Stimulated activated CD8-positive, alpha-beta memory T cell treated with anti-CD3 and anti-CD28 coated beads, Interleukin-7, amount 100 ng/mL, for 4 hours (primary cell): ENCODE results near the gene C3.
"Not testable (repeated sequence)": the region's sequence is repeated elsewhere in the genome, so short reads cannot be mapped to it uniquely, and the experiment has no call there.

ENCODE experiments used
- DNase-seq, 2 donors: peaks; one replicate each; pipeline ENCODE4 v3.0.0-alpha.2; 2020; ENCODE audit warnings: low read depth in 2 of 2

The C3 gene

DNA sequence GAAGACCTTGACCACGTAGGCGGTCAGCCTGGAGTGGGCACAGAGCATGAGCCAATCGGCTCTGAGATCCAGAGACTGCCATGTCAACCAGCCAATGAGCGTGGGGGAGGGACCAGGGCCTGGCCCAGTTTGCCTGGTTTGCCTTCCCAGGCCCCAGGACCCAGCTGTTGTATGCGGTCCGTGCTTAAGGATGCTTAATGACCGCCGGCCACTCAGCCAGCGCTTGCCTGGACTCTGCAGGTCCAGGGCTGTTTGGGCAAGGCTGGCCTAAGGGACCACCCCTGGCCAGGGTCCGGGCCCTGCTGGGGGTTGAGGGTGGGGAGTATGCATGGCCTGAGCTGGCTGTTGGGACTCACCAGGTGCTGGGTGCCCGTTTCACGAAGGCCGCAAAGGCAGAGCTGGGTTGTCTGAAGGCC lies 27.4 kb downstream of the C3 start:
- no peak for DNase-seq

DNA sequence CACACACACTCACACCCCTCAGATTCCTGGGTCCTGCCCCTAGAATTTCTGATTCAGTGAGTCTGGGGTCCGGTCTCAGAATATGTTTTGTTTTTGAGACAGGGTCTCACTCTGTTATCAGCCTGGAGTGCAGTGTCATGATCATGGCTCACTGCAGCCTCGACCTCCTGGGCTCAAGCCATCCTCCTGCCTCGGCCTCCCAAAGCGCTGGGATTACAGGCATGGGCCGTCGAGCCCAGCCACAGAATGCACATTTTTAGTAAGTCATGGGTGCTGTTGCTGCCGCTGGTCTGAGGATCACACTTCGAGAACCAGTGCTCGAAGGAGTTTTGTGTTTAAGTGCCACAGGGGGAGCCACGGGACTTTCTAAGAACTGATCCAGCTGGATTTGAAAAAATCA lies 28.4 kb downstream of the C3 start:
- DNase-seq = no peak

DNA sequence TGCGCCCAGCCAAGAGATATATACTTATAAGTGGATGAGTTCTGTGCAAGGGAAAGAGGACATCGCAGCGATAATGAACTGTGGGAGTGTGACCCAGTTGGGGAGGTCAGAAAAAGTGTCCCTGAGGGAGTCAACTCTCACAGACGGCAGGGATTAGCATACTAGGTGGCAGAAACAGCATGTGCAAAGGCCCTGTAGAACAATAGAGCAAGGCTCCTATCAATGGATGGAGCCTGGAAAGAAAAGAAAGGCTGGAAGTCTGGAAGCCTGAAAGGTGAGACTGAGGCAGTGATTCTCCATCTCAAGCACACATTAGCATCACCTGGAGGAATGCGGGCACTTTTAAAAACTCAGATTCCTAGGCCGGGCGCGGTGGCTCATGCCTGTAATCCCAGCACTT lies 29.1 kb downstream of the C3 start:
- no peak for DNase-seq

DNA sequence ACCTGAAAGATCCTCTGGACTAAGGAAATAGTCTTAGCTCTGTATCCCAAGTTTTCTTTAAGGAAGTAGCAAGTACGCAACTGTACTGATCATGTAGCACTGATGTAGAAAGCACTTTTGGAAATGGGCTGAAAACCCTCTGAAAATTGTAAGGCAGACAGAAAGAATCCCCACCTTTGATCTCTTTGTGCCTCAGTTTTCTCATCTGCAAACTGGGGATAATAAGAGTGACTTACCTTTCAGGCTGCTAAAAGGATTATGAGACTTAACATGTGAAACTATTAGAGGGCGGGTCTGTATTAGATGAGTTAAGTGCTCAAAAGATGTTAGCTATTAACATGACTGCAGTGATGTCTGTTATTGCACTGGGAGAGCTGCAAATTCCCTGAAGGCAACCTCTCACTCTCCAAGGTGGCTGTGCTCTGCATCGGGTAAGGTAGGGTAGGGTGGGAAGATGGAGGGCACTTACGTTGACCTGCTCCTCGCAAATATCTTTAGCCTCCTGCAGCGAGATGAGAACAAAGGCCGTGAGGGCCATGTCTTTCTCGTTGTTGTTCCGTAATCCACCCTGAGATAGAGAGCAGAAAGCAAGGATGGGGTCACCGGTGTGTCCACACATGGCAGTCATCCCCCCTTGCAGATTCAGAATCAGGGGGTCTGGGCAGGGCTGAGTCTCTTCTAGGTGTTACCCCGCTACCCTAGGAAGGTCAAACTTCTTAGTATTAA lies 30.1 kb downstream of the C3 start:
- DNase-seq = no peak

- DNase-seq = no peak
These were observed 33.3 kb downstream of the C3 start for GRCh38 chr19:6687114-6687513.

DNA sequence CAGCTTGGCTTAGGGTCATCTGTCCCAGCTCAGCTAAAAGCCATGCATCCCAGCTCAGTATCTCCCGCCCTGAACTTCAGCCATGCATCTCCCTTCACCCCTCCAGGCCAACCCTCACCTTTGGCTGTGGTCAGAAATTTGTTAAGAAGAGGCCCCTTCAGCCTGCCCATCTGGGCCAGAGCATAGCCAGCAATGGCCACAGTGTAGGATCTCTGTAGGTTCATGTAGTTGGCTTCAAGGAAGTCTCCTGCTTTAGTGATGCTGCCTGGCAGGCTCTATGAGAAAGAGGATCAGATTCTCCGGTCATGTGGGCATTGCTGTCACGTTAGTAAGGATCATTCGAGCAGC lies 33.8 kb downstream of the C3 start:
- DNase-seq = no peak

GRCh38 chr19:6685962-6686627 lies 34.4 kb downstream of the C3 start:
- no peak for DNase-seq

DNA sequence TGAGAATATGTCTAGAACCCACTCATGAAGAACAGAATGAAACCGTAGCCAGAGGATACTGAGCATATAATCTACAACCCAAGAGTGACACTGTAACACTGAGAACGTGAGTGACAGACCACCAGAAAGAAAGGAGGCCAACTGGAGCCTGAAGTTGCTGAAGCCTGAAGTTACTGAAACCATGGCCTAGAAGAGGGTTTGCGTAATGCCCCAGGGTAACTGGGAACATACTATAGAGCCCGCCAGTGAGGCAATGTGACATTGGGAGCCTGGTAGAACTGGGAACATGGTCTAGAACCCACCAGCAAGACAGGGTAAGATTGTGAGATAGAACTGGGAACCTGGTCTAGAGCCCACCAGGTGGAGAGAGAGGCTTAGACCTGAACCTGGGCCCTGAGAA lies 35.0 kb downstream of the C3 start:
- no peak for DNase-seq

DNA sequence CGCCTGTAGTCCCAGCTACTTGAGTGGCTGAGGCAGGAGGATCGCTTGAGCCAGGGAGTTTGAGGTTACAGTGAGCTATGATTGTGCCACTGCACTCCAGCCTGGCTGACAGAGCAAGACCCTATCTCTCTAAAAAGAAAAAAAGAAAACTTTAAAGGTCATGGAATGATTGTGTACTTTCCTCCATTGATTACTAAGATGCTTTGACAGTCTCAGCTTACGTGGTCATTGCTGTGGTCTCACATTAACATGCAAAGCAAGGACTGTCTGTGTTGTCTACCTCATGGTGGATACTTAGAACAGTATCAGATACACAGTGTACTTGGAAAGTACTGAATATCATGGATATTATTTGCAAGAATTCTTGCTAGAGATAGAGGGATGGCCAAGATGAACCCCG lies 36.5 kb downstream of the C3 start:
- no peak for DNase-seq

GRCh38 chr19:6682607-6683128 lies 37.8 kb downstream of the C3 start:
- no peak for DNase-seq

GRCh38 chr19:6680141-6680540 lies 40.3 kb downstream of the C3 start:
- DNase-seq = no peak

GRCh38 chr19:6679139-6679538 lies 41.3 kb downstream of the C3 start:
- no peak for DNase-seq

GRCh38 chr19:6678690-6679109 lies 41.8 kb downstream of the C3 start:
- DNase-seq = peak; percentile 60 to 79

DNA sequence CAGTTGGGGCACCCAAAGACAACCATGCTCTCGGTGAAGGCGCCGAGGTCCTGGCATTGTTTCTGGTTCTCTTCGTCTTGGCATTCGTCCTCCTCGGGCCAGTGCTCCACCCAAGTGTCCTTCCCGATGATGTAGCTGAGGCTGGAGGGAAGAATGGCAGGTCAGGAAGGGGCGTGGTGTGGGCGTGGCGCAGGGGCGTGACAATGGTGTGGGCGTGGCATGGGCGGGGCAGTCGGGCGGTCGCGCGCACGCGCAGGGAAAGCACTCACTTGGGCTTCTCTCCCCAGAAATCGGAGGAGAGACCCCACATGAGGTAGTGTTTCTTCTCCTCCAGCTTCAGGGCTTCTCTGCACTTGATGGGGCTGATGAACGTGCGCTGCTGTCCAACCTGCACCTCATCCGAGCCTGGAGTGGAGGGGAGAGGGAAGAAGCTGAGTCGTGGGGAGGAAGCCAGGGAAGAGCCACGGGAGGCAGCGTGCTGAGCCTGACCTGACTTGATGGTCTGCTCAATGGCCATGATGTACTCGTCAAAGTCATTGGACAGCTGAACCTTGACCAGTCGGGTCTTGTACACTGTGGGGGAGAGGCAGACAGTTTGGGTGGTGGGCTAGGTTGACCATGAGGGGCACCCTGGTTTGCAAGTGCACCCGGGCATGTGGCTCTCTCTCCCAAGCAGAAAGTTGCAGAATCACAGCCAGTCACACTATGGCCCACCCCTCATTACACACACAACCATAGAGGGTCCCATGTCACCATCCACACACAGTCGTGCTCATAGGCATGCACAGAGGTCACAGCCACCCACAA lies 42.4 kb downstream of the C3 start:
- DNase-seq = peak in 1 of 2 donors; percentile 45

DNA sequence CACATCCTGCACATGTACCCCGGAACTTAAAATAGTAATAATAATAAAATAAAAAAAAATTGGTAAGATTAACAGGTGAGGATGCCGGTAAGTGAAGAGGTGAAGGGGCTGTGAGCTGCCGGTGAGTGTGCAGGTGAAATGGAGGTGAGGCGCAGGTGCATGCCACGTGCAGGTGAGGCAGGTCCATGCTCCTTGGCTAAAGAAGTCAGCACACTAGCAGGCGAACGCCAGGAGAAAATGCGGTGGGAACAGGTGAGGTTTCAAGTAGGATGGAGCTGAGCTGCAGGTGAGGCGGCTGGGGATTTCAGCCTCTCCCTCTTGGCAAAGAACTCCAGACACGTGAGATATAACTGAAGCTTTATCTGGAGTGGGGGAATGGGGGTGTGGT lies 43.0 kb downstream of the C3 start:
- DNase-seq = no peak

DNA sequence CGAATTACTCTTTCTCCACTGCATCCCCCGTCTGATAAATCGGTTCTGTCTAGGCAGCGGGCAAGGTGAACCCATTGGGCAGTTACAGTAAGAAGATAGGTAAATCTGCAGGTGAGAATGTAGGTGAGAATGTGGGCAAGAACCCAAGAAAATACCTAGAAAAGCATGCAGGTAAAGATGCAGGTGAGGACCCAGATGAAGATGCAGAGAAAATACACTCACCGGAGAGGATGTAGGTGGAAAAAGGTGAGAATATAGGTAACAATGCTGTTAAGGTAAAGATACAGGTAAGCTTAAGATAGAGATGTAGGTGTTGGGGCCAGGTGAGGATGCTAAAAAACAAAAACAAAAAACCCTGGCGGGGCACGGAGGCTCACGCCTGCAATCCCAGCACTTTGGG lies 44.2 kb downstream of the C3 start:
- no peak for DNase-seq

- peak; percentile 93 to 94 for DNase-seq
These were observed 45.6 kb downstream of the C3 start for GRCh38 chr19:6674868-6675305.

- DNase-seq = not testable (repeated sequence)
These were observed 46.0 kb downstream of the C3 start for GRCh38 chr19:6674408-6674807.

DNA sequence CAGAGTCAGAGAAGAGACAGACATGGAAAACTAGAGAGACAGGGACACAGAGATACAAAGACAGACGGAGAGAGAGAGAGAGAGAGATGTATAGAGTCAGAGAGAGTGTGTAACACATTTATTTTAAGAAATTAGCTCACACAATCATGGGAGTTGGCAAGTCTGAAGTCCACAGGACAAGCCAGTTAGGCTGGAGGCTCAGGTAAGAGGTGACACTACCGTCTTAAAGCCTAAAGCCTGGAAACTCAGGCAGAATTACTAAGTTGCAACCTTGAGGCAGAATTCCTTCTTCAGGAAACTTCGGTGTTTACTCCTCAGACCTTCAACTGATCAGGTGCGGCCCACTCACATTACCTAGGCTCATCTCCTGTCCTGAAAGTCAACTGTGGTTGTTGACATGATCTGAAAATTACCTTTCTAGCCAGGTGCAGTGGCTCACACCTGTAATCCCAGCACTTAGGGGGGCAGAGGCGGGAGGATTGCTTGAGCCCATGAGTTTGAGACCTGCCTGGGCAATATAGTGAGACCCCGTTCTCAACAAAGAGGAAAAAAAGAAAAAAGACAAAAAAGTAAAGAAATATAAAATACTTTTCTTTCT lies 47.7 kb downstream of the C3 start:
- no peak for DNase-seq

GRCh38 chr19:6671960-6672359 lies 48.5 kb downstream of the C3 start:
- no peak for DNase-seq

GRCh38 chr19:6668691-6669090 lies 51.8 kb downstream of the C3 start:
- peak in 1 of 2 donors; percentile 31 for DNase-seq

- peak in 1 of 2 donors; percentile 46 for DNase-seq
These were observed 53.3 kb downstream of the C3 start for GRCh38 chr19:6667114-6667627.
